ELF-1 (cell line): Measurements from ENCODE around the gene MYCBPAP.

ENCODE experiments used
- DNase-seq: peaks from one replicate; pipeline ENCODE4 v3.0.0-alpha.2; 2016; ENCODE audit warnings: low read depth, low spot score

The MYCBPAP gene, protein sequence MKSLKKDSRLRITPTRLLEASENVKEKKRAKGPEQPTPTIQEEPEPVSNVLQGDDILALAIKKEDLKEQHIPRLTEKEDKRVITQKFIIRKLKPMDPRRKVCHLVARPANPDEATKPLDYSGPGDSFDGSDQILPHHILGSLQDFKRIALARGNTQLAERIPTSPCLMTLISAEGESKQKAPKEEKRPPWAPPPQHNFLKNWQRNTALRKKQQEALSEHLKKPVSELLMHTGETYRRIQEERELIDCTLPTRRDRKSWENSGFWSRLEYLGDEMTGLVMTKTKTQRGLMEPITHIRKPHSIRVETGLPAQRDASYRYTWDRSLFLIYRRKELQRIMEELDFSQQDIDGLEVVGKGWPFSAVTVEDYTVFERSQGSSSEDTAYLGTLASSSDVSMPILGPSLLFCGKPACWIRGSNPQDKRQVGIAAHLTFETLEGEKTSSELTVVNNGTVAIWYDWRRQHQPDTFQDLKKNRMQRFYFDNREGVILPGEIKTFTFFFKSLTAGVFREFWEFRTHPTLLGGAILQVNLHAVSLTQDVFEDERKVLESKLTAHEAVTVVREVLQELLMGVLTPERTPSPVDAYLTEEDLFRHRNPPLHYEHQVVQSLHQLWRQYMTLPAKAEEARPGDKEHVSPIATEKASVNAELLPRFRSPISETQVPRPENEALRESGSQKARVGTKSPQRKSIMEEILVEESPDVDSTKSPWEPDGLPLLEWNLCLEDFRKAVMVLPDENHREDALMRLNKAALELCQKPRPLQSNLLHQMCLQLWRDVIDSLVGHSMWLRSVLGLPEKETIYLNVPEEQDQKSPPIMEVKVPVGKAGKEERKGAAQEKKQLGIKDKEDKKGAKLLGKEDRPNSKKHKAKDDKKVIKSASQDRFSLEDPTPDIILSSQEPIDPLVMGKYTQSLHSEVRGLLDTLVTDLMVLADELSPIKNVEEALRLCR

DNA sequence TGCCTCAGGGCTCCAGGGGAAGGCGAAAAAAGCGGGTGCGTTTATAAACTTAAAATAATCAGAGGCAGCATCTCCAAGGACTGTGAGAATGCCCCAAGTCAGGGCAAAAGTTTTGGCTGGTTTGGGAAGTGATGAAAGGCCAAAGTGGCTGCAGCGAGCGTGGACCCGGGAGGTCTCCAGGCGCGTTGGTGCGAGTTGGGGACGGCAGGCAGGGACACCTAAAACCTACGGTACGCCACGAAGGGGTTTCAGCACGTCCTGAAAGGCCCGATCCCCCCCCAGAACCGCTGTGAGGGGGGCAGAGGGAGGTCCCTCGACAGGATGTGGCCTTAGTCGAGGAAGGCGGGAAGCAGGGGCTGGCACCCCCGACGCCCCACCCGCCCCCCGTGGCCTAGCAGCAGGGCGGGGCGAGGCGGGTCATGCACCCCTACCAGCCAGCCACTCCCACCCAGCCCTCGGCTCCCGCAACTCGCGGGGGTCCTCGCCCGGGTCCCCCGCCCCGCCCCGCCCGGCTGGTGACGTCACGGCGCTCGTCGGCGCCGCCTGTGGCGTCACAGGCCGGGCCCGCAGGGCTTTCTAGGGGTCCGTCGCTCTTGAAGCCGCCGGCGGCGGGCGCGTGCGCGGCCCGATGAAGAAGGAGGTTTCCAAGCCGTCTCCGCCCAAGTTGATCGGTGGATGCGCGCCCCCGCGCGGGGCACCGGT lies at the start of gene MYCBPAP:
TSS of gene MYCBPAP (plus strand) at position 569 of the 702 bp plus-strand sequence. CDS start 236 bp downstream, outside the sequence.
- DNase-seq, result peak; percentile 72

DNA sequence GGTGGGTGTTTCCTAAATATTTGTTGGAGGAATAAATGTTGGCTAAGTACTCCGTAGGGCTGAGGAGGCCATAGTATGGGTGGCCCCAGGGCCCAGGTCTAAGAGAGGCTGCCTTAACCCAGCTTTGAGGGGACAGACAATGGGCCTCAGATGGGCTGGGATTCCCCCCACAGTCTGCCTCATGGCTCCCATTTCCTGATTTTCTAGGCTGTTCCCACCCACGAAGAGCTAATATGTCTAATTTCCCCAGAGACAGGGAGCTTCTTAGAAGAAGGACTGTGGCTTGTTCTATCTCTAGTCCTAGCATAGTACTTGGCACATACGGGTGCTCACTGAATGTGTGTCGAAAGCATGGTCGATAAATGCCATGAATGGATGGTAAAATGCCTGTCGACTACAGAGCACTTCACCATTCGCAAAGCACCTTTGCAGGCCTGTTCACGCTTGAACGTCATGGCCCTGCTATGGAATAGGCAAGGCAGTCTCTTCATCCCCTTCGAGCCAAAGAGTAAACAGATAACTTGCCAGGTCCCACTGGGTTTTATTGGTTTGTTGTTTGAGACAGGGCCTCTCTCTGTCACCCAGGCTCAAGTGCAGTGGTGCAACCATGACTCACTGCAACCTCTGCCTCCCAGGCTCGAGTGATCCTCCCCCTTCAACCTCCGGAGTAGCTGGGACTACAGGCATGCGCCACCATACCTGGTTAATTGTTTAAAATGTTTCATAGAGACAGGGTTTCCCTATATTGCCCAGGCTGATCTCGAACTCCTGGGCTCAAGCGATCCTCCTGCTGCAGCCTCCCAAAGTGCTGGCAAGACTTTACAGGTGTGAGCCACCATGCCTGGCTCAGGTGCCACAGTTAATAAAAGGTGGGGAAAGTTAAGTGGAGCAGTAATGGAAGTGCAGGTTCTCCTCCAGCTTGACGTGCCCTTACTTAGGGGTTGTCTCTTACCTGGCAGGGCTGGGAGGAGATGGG lies 49.2 kb upstream of the MYCBPAP start:
- DNase-seq, result no peak

DNA sequence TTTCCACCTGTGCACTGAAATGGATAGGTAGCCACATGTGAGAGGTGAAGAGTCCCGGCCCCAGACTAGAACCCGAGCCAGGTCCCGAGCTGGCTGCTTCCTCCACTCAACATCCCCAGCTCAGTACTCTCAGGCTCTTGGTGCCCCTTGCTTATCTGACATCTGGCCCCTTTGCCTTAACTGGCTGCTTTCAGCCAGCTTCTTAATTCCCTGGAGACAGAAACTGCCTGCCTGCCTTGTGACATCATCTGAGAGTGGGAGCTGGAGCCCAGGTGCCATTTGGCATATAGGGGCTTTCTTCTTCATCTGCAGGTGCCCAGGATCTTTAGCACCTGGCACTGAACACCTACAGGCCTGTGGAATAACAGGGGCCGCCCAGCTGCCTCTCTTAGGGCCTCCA lies 48.5 kb upstream of the MYCBPAP start:
- DNase-seq, result no peak

DNA sequence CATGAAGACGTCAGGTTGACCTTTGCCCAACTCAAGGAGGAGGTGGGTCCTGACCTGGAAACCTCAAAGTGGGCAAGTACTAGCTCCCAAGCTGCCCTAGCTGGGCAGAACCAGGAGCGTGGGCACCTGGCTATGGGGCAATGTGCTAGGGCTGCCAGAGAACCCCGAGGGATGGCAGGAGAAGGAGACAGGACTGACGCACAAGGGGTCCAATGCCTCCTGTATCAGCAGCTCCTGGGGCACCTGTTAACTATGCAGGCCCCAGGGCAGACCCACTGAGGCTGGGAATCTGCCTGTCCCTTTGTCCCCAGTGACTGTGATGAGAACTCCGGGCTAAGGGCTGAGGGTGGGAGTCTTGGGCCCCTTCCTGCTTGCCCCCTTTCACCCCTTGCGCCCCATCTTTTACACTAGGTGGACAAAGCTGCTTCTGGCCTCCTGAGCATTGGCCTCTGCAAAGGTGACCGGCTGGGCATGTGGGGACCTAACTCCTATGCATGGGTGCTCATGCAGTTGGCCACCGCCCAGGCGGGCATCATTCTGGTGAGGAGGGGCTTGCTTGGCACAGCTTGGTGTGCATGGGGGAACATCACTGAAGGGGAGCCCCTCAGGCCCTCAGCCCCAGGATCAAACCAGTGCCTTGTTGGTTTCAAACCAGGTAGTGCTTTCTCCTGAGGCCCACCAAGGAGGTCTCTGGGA lies 47.3 kb upstream of the MYCBPAP start:
- DNase-seq, result no peak

DNA sequence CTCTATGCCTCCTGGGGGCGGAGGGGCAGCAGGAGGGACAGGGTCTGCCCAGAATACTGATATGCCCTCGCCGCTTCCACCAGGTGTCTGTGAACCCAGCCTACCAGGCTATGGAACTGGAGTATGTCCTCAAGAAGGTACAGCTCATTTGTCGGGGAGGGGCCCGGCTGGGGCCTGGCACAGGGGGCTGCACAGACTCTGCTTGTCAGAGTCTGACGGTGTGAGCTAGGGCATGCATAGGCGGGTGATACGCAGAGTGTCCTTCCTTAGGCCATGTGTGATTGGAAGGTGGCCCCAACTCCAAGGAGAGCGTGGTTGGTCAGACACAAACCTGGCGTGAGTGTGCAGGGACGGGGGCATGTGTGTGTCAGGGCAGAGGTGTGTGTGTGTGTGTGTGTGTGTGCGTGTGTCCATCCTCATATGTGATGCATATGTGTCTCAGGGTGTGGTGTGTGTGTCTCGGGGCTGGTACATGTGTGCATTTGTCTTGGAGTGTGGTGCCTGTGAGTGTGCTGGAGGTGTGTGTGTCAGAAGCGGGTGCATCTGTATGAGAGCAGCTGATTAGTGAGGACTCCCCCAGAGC lies 46.6 kb upstream of the MYCBPAP start:
- no peak for DNase-seq

DNA sequence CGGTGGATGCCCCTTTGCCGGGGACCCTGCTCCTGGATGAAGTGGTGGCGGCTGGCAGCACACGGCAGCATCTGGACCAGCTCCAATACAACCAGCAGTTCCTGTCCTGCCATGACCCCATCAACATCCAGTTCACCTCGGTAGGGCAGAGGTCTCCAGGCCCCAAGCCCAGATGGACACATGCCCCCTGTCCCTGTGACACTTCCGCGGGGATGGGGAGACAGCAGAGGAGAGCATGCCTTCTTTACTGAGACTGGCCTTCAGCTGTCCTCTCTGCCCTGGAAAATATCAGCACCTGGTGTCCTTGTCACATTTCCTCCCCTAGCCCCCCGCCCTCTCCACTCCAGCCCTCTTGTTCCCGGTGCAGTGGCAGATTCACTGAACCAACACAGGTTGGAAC lies 45.8 kb upstream of the MYCBPAP start:
- no peak for DNase-seq

DNA sequence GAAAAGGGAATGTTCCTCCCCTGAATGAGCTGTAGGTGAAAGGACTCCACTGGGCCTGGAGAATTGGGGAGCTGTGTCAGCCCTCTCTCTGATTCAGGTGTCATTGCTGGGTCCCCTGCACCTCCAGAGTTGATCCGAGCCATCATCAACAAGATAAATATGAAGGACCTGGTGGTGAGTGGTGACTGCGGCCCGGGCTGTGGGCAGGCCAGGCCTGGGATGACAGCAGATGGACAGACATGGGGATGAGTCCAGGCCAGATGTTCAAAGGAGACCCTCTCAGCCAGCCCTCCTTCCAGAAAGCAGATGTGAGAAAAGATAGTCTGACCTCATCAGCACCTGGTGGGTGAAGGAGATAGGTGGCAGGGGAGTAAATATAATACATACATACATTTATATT lies 44.1 kb upstream of the MYCBPAP start:
- DNase-seq, result no peak

DNA sequence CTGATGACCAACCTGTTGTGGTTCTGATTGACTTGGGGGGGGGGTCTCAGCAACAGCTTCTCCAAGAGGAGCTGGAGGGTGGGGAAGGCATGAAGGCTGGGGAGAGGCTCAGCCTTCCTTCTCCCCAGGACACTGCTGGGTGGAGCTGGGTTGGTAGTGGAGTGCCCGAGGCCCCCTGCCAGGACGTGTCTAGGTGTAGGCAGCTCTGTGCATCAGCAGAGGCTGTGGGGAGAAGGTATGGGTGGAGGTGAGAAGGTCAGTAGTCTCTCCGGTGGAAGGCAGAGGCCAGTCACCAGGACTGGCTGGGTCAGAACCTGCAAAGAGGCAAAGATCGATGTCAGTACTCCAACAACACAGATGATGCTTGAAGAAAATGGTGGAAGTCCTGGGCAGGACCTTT lies 43.5 kb upstream of the MYCBPAP start:
- no peak for DNase-seq

DNA sequence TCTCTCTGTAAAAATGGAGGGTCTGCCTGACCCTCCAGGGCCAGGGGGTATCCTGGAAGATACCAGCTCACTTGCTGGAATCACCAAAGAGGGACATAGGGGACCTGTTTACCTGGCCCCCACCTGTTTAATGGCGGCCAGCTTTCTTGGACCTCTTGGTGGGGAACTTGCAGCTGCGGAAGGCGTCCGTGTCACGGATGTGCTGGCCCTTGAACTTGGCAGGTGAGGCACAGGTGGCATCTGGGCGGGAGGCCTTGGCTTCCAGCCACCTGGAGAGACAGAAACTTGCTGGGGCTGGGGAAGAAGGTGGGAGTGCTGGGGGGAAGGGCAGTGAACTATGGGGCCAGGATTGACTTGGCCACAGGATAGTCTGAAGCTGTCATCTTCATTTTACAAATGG lies 43.1 kb upstream of the MYCBPAP start:
- DNase-seq, result no peak

DNA sequence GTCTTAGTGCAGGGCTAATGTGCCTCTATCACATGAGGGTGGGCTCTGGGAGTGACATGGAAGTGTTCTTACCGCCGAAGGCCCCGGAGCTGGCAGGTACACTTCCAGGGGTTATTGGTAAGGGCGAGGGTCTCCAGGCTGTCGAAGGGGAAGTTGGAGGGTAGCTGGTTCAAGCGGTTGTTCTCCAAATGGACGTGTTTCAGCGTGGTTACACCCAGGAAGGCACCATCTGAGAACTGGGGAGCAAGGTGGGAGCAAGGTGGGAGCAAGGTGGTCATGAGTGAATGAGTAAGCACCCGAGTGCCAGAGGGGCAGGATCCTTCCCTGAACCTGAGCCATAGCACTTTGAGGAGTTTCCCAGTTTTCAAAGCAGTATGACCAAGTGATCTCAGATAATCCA lies 42.6 kb upstream of the MYCBPAP start:
- DNase-seq, result no peak

DNA sequence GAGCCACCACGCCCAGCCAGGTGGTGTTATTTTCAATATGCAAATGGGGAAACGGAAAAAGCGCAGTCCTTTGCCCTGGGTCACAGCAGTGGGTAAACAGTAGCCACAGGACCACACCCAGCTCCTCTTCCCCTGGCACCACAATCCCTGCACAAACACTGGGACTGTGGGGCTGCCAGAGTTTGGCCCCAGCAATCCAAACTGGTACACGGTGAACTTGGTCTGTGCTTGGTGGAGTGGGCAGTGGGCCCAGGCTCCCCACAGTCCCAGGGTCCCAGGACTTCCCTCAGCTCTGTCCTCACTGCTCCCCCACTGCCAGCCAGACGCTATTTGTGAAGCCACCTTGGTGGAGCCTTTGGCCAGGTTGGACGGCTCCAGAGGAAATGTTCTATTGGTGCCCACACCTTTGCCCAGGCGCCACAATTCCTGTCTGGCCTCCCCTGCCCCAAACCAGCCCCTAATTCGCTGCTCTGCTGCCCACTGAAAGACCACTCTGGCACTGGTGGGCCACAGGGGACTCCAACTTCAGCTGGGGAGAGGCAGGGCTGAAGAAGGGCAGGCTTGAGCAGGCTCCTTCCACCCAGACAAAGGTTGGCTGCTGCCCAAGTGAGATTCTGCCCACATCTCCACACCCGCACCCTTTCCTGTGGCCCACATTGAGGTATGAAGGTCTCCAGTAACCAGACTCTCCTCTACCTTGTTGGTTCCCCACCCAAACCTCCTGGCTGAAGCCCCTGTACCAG lies 41.7 kb upstream of the MYCBPAP start:
- no peak for DNase-seq

DNA sequence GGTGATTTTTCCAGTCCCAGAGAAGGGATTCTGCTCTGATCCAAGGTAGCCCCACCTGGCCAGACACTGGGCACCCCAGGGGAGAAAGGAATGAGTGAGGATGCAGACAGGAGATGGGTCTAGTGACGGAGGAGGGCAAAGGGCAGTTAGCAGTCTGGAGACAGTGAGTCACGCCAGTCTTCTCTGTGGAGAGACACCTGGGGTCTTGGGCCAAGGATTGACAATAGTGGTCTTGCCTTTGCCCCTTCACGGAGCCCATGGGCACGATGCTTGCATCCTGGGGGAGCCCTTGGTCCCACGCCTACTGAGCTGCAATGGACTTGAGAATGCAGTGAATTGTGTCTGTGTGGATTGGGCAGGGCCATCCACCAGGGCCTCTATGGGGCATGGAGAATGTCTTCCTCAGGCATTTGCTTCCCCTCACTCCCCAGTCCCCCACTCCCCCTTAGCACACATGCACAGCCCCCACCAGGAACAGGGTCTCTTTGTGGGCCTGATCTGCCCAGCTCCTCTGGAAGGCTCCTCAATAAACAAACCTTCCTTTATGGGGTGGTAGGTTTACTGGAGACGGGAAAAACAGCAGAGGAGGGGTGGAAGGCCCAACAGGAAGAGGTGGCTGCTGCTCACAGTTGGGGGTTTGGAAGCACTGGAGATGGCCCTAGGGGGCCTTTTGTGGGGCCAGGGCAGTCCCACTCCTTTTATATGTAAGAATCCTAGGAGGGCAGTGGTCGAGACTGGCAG lies 41.0 kb upstream of the MYCBPAP start:
- no peak for DNase-seq

DNA sequence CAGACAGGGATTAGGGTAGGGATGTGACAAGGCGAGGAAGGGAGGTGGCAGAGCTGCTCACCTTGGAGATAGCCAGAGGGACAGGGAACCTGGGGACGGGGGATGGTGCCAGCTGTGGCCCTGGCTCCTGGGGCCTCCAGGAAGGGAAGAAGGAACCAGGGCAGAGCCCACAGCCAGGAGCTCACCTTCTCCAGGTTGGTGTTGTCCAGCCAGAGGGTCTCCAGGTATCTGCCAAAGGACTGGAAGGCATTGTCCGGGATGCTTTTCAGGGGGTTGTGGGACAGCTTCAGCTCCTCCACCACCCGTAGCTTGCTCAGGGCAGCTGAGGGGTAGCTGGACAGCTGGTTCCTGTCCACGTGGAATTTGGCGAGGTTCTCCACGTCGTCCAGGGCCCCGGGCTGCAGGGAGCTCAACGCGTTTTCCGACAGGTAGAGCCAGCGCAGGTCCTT lies 40.4 kb upstream of the MYCBPAP start:
- DNase-seq, result no peak

DNA sequence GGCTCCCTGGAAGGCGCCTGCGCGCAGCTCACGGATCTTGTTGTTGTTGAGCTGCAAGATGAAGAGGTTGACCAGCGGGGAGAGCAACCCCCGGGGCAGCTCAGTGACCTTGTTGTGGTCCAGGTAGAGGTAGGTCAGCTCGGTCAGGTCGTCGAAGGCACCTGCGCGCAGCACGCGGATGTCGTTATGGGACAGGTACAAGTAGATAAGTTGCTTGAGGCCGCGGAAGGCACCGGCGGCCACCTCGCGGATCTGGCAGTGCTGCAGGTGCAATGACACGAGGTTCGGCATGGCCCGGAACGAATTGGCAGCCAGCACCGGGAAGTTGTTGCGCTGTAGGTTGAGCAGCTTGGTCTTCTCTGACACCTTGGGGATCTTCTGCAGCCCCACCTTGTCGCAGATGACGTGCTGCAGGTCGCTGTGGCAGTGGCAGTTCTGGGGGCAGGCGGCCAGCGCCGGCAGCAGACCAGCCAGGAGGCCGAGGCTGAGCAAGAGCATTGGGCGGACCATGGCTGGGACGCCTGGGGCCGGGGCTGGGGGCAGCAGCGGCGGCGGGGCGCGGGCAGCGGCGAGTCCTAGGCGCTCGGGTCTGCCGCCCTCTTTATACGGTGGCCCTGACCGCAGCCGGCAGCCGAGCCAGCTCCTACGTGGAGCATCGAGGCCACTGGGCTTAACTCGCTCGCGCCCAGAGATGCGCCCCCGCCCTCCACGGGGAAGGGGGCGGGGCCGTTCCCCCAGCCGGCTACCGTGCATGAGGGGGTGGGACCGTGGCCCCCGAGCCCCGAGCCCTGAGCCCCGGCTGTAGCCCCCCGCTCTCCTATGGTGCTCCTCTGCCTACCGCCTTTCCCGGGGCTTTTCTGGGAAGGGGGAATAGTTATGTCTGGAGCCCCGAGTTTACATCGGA lies 39.7 kb upstream of the MYCBPAP start, which contains the start of gene CHAD:
TSS of gene CHAD (minus strand) at position 577 of the 904 bp plus-strand sequence. CDS start at position 510, 67 bp downstream.
- peak; percentile 54 for DNase-seq

DNA sequence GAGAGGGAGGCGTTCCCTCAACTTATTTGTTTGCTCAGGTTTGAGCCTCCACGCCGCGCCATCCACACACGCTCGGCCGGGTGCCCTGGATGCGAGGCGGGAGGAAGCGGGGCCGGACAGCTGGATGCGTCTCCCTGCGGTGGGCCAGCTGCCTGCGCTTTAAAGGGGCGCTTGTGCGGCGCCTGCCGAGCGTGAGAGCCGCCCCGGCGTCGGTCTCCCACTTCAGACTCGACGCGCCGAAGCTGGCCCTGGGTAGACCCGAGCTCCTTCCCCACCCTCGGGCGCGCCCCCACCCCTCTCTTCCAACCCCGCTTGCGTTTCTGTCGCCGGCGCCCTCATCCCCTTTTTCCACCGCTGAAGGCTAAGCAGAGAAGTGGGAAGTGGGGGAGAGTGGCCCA lies 39.0 kb upstream of the MYCBPAP start:
- DNase-seq, result no peak

DNA sequence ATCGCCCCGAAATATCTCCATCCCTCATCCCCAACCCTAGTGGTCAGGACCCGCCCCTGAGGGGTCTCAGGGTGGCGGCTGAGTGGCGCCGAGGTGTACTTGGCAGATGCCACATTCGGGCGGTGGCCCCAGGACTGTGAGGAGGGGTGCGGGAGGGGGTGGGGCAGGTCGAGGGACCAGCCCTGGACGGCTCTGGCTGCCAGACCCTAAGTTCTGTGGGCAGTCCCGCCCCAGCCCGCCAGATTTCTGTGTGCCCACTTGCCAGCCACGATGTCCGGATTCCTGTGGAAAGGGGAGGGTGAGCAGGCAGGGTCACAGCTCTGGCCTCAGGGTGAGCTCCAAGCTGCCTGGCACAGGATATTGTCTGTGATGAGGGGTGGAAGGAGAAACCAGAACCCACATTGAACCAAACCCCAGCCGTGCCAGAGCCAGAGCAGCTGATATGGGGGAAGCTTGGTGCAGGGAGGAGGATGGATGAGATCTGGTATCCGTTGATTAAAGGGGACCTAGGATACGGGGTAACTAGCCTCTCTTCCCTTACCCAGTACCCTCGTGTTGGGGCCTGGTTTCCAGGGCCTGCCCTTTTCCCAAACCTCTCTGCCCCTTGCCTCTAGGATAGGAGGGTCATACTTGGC lies 38.5 kb upstream of the MYCBPAP start:
- DNase-seq, result no peak

DNA sequence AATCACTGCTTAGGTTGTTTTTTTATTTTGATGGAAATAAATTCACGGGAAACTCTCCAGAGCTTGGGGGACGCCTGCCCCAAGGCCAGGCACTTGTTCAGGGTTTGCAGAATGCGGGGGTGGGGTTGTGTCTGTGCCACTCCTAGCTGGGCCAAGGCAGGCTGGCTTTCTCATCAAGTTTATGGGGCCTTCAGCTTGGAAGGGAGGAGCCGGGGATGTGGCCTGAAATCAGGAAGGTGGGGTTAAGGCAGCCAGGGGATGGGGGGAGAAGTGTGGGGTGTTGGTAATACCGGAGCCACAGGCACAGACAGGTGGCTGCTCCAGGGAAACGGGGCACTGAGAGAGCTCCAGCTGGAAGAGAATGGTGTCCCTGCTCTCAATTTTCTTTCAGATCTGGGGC lies 37.8 kb upstream of the MYCBPAP start:
- no peak for DNase-seq
